HepG2 (cell line): ENCODE results near the gene PIGBOS1. TPM values are rescaled to one million over a fixed set of nuclear protein-coding genes. Genes with fewer than 3 reads are reported as not detected.

Source experiments
- KLF6 ChIP-seq: IDR thresholded peaks from 2 replicates; pipeline ENCODE4 v1.8.0; 2016; ENCODE audit warnings: missing biosample characterization, missing genetic modification reagents
- REPIN1 ChIP-seq: sonication (generic); formaldehyde crosslinking; IDR thresholded peaks from 2 replicates; pipeline ENCODE4 v1.8.0; 2022; ENCODE audit warnings: missing genetic modification reagents, low read depth, mild to moderate bottlenecking, borderline replicate concordance
- RXRA ChIP-seq: sonication (generic); formaldehyde crosslinking; IDR thresholded peaks from 2 replicates; pipeline ENCODE4 v1.5.1; 2020; ENCODE audit warnings: missing genetic modification reagents
- SAFB2 ChIP-seq: sonication (generic); formaldehyde crosslinking; IDR thresholded peaks from 2 replicates; pipeline ENCODE4 v1.5.1; 2020; ENCODE audit warnings: missing genetic modification reagents, low read depth, mild to moderate bottlenecking, borderline replicate concordance
- ZFYVE20 ChIP-seq: sonication (generic); formaldehyde crosslinking; IDR thresholded peaks from 2 replicates; pipeline ENCODE4 v1.8.0; 2023; ENCODE audit warnings: low read depth, mild to moderate bottlenecking, moderate library complexity, missing genetic modification reagents, borderline replicate concordance
- ZNF253 ChIP-seq: sonication (generic); formaldehyde crosslinking; IDR thresholded peaks from 2 replicates; pipeline ENCODE4 v1.8.0; 2022; ENCODE audit warnings: mild to moderate bottlenecking, missing genetic modification reagents, borderline replicate concordance
- ZNF382 ChIP-seq: sonication (generic); formaldehyde crosslinking; IDR thresholded peaks from 2 replicates; pipeline ENCODE4 v1.5.0; 2020; ENCODE audit warnings: missing genetic modification reagents, mild to moderate bottlenecking, borderline replicate concordance
- polyA plus RNA-seq, 8 experiments: library from polyadenylated mRNA; depleted of rRNA in 3 of 8; stranded (reverse) in 7 of 8; unstranded in 1 of 8; fragments of >200 nt; fragmentation: Illumina TruSeq in 4 of 8; extraction: Trizol in 4 of 8; gene quantifications; 2 replicates each; pipeline versions ENCODE4 v1.2.1 to v1.2.3, GENCODE V29; 2011 to 2016; ENCODE audit warnings: low read depth in 4 of 8, missing spikeins in 1 of 8, mixed read lengths in 1 of 8; ENCODE audit not compliant: insufficient read depth in 1 of 8
- total RNA-seq, 5 experiments: library from RNA; depleted of rRNA; stranded (reverse); fragments of >200 nt; fragmentation: Illumina TruSeq; extraction: Trizol; gene quantifications; 2 replicates each; pipeline ENCODE4 v1.2.3, GENCODE V29; 2016; ENCODE audit warnings: low read depth in 1 of 5
- TF ChIP-seq, protein P1 (sequence below): sonication (generic); formaldehyde crosslinking; IDR thresholded peaks from 2 replicates; pipeline ENCODE4 v1.4.0; 2020; ENCODE audit warnings: missing genetic modification reagents, borderline replicate concordance
- TF ChIP-seq, protein P2 (sequence below): IDR thresholded peaks from 2 replicates; pipeline ENCODE4 v1.6.1; 2016; ENCODE audit warnings: mild to moderate bottlenecking
- TF ChIP-seq, protein P3 (sequence below): sonication (generic); formaldehyde crosslinking; conservative IDR thresholded peaks from 2 replicates; pipeline ENCODE4 v1.4.0; 2020; ENCODE audit warnings: missing genetic modification reagents
- TF ChIP-seq, protein P4 (sequence below): sonication (generic); formaldehyde crosslinking; IDR thresholded peaks from 2 replicates; pipeline ENCODE4 v1.4.0; 2020; ENCODE audit warnings: mild to moderate bottlenecking, missing genetic modification reagents
- TF ChIP-seq, protein P5 (sequence below): sonication (generic); formaldehyde crosslinking; conservative IDR thresholded peaks from 2 replicates; pipeline ENCODE4 v1.8.1; 2023; ENCODE audit warnings: missing genetic modification reagents

The PIGBOS1 gene
- total and polyA plus RNA-seq, 2 of the 13 experiments (the other 11 are each of a cell fraction or from before 2014, with no cell fraction given), result 14.8 to 22.1 TPM

DNA sequence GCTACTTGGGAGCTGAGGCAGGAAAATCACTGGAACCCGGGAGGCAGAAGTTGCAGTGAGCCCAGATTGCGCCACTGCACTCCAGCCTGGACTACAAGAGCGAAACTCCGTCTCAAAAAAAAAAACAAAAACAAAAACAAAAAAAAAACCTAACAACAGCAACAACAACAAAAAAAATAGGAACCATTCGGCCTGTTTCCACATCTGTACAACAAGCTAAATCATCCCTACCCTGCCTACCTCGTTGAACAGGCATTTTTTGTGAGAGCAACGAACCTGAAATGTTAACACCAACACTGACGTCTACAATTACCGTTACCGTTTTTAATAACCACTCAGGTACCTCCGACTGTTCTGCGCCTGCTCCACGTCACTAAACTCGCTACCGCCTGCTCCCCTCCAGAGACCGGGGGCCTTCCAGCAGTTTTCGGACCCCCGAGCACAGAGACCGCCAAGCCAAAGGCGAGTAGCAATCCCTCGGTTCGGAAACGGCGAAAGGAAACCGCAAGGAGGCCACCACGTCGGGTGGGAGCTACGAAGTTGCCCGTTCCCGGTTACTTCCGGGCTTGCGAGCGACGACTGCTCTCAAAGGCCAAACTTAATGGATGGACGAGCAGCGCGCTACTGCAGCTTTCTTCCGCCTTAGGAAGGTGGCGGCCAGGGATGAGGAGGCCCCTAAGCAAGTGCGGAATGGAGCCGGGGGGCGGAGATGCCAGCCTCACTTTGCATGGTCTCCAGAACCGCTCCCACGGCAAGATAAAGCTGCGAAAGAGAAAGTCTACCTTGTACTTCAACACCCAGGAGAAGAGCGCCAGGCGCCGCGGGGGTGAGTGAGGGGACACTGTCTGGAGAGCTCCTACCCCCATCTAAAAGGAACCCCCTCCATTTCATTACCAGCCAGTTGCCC, at the start of gene PIGBOS1, which contains the start of gene PIGB (continued):
- TF ChIP-seq, protein P1, sequence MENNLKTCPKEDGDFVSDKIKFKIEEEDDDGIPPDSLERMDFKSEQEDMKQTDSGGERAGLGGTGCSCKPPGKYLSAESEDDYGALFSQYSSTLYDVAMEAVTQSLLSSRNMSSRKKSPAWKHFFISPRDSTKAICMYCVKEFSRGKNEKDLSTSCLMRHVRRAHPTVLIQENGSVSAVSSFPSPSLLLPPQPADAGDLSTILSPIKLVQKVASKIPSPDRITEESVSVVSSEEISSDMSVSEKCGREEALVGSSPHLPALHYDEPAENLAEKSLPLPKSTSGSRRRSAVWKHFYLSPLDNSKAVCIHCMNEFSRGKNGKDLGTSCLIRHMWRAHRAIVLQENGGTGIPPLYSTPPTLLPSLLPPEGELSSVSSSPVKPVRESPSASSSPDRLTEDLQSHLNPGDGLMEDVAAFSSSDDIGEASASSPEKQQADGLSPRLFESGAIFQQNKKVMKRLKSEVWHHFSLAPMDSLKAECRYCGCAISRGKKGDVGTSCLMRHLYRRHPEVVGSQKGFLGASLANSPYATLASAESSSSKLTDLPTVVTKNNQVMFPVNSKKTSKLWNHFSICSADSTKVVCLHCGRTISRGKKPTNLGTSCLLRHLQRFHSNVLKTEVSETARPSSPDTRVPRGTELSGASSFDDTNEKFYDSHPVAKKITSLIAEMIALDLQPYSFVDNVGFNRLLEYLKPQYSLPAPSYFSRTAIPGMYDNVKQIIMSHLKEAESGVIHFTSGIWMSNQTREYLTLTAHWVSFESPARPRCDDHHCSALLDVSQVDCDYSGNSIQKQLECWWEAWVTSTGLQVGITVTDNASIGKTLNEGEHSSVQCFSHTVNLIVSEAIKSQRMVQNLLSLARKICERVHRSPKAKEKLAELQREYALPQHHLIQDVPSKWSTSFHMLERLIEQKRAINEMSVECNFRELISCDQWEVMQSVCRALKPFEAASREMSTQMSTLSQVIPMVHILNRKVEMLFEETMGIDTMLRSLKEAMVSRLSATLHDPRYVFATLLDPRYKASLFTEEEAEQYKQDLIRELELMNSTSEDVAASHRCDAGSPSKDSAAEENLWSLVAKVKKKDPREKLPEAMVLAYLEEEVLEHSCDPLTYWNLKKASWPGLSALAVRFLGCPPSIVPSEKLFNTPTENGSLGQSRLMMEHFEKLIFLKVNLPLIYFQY (CRISPR knock-in tag), result no peak
- TF ChIP-seq KLF6 (CRISPR knock-in tag) (peak; percentile 27; the same call in 1 of the 2 replicates), SAFB2 (CRISPR knock-in tag) (0 out of 2 replicates have a peak, but pooled peaks have one; percentile 20), ZFYVE20 (CRISPR knock-in tag) (no peak), REPIN1 (CRISPR knock-in tag) (peak; percentile 76; the same call in 1 of the 2 replicates), RXRA (CRISPR knock-in tag) (0 out of 2 replicates have a peak, but pooled peaks have one; percentile 47), ZNF382 (CRISPR knock-in tag) (no peak), ZNF253 (CRISPR knock-in tag) (no peak)
- TF ChIP-seq, protein P2, sequence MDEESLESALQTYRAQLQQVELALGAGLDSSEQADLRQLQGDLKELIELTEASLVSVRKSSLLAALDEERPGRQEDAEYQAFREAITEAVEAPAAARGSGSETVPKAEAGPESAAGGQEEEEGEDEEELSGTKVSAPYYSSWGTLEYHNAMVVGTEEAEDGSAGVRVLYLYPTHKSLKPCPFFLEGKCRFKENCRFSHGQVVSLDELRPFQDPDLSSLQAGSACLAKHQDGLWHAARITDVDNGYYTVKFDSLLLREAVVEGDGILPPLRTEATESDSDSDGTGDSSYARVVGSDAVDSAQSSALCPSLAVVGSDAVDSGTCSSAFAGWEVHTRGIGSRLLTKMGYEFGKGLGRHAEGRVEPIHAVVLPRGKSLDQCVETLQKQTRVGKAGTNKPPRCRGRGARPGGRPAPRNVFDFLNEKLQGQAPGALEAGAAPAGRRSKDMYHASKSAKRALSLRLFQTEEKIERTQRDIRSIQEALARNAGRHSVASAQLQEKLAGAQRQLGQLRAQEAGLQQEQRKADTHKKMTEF (CRISPR knock-in tag), result peak; percentile 91
- TF ChIP-seq, protein P3, sequence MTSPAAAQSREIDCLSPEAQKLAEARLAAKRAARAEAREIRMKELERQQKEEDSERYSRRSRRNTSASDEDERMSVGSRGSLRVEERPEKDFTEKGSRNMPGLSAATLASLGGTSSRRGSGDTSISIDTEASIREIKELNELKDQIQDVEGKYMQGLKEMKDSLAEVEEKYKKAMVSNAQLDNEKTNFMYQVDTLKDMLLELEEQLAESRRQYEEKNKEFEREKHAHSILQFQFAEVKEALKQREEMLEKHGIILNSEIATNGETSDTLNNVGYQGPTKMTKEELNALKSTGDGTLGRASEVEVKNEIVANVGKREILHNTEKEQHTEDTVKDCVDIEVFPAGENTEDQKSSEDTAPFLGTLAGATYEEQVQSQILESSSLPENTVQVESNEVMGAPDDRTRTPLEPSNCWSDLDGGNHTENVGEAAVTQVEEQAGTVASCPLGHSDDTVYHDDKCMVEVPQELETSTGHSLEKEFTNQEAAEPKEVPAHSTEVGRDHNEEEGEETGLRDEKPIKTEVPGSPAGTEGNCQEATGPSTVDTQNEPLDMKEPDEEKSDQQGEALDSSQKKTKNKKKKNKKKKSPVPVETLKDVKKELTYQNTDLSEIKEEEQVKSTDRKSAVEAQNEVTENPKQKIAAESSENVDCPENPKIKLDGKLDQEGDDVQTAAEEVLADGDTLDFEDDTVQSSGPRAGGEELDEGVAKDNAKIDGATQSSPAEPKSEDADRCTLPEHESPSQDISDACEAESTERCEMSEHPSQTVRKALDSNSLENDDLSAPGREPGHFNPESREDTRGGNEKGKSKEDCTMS (CRISPR knock-in tag), result no peak
- TF ChIP-seq, protein P4, sequence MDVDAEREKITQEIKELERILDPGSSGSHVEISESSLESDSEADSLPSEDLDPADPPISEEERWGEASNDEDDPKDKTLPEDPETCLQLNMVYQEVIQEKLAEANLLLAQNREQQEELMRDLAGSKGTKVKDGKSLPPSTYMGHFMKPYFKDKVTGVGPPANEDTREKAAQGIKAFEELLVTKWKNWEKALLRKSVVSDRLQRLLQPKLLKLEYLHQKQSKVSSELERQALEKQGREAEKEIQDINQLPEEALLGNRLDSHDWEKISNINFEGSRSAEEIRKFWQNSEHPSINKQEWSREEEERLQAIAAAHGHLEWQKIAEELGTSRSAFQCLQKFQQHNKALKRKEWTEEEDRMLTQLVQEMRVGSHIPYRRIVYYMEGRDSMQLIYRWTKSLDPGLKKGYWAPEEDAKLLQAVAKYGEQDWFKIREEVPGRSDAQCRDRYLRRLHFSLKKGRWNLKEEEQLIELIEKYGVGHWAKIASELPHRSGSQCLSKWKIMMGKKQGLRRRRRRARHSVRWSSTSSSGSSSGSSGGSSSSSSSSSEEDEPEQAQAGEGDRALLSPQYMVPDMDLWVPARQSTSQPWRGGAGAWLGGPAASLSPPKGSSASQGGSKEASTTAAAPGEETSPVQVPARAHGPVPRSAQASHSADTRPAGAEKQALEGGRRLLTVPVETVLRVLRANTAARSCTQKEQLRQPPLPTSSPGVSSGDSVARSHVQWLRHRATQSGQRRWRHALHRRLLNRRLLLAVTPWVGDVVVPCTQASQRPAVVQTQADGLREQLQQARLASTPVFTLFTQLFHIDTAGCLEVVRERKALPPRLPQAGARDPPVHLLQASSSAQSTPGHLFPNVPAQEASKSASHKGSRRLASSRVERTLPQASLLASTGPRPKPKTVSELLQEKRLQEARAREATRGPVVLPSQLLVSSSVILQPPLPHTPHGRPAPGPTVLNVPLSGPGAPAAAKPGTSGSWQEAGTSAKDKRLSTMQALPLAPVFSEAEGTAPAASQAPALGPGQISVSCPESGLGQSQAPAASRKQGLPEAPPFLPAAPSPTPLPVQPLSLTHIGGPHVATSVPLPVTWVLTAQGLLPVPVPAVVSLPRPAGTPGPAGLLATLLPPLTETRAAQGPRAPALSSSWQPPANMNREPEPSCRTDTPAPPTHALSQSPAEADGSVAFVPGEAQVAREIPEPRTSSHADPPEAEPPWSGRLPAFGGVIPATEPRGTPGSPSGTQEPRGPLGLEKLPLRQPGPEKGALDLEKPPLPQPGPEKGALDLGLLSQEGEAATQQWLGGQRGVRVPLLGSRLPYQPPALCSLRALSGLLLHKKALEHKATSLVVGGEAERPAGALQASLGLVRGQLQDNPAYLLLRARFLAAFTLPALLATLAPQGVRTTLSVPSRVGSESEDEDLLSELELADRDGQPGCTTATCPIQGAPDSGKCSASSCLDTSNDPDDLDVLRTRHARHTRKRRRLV, result peak; percentile 99
- TF ChIP-seq, protein P5, sequence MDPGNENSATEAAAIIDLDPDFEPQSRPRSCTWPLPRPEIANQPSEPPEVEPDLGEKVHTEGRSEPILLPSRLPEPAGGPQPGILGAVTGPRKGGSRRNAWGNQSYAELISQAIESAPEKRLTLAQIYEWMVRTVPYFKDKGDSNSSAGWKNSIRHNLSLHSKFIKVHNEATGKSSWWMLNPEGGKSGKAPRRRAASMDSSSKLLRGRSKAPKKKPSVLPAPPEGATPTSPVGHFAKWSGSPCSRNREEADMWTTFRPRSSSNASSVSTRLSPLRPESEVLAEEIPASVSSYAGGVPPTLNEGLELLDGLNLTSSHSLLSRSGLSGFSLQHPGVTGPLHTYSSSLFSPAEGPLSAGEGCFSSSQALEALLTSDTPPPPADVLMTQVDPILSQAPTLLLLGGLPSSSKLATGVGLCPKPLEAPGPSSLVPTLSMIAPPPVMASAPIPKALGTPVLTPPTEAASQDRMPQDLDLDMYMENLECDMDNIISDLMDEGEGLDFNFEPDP, result 0 out of 2 replicates have a peak, but pooled peaks have one; percentile 57
